ENCODE results near the gene NUCKS1.

GRCh38 chr1:205701420-205701819 lies 48.6 kb downstream of the NUCKS1 start:
- TF ChIP-seq CTCF (IDR thresholded peaks at IDR 0.05 in 8 of 11, conservative IDR thresholded peaks at IDR 0.05 in 3 of 11) (no peak), POLR2A (IDR thresholded peaks at IDR 0.05) (no peak)

All from spleen (tissue), 7 donors.